BE2C (cell line): Measurements from ENCODE around the gene SBF1.

Source experiments
- DNase-seq: peaks from one replicate; pipeline ENCODE4 v3.0.0-alpha.2; 2020
- H3K27me3 ChIP-seq: fragments of 250-450 bp; sonication (Bioruptor Pico); 2 replicates; pipeline ENCODE4 v1.5.1; 2020; ENCODE audit warnings: mild to moderate bottlenecking
- H3K36me3 ChIP-seq: fragments of 250-450 bp; sonication (Bioruptor Pico); 2 replicates; pipeline ENCODE4 v1.5.1; 2020; ENCODE audit warnings: mild to moderate bottlenecking
- H3K4me1 ChIP-seq: fragments of 250-450 bp; sonication (Bioruptor Pico); 2 replicates; pipeline ENCODE4 v1.5.1; 2020
- H3K4me3 ChIP-seq: 2 replicates; pipeline ENCODE4 v1.5.1; 2011; ENCODE audit warnings: low read depth, low read length
- H3K9me3 ChIP-seq: fragments of 250-450 bp; sonication (Bioruptor Pico); 2 replicates; pipeline ENCODE4 v1.5.1; 2020
- CTCF ChIP-seq: IDR thresholded peaks from 2 replicates; pipeline ENCODE4 v1.5.1; 2012; ENCODE audit warnings: mild to moderate bottlenecking, low read depth, low read length

SBF1 gene

GRCh38 chr22:50486561-50487289, 11.9 kb upstream of the SBF1 start, which contains the start of gene MIOX:
MIOX (plus strand) TSS chr22:50486859; CDS start chr22:50486898, 39 bp downstream.
- Histone ChIP-seq H3K4me1 (peaks cover 4% of the 10 kb centered on the region), H3K4me3 (no peak within 1 kb of the TSS), H3K27me3 (peaks cover 7% of the 10 kb centered on the region), H3K9me3 (no peaks in the 10 kb centered on the region), H3K36me3 (no peaks in the 10 kb centered on the region)
- DNase-seq: peak; percentile 14
- TF ChIP-seq CTCF: no peak

- Histone ChIP-seq H3K4me1 (peaks cover 4% of the 10 kb centered on the region), H3K27me3 (peaks cover 17% of the 10 kb centered on the region), H3K36me3 (no peaks in the 10 kb centered on the region), H3K4me3 (no peak overlapping the region), H3K9me3 (no peaks in the 10 kb centered on the region)
- DNase-seq: peak; percentile 79
- peak; percentile 15; the same call in 1 of the 2 replicates for TF ChIP-seq CTCF
These were observed 10.6 kb upstream of the SBF1 start for GRCh38 chr22:50485221-50486131.

GRCh38 chr22:50483977-50484853, 9.4 kb upstream of the SBF1 start:
- peaks cover 4% of the 10 kb centered on the region for H3K4me1 ChIP-seq
- peaks cover 17% of the 10 kb centered on the region for H3K27me3 ChIP-seq
- TF ChIP-seq CTCF: no peak
- DNase-seq: no peak
- H3K9me3 ChIP-seq: no peaks in the 10 kb centered on the region
- H3K4me3 ChIP-seq: no peak overlapping the region
- H3K36me3 ChIP-seq: no peaks in the 10 kb centered on the region

- Histone ChIP-seq H3K9me3 (no peaks in the 10 kb centered on the region), H3K4me3 (no peak overlapping the region), H3K4me1 (peaks cover 4% of the 10 kb centered on the region), H3K27me3 (peaks cover 17% of the 10 kb centered on the region), H3K36me3 (no peaks in the 10 kb centered on the region)
- no peak for TF ChIP-seq CTCF
- no peak for DNase-seq
These were observed 8.7 kb upstream of the SBF1 start for GRCh38 chr22:50483556-50483955.

- TF ChIP-seq CTCF: no peak
- Histone ChIP-seq H3K9me3 (no peaks in the 10 kb centered on the region), H3K27me3 (peaks cover 17% of the 10 kb centered on the region), H3K4me1 (peaks cover 4% of the 10 kb centered on the region), H3K4me3 (no peak overlapping the region), H3K36me3 (no peaks in the 10 kb centered on the region)
- DNase-seq: no peak
These were observed 8.3 kb upstream of the SBF1 start for GRCh38 chr22:50483106-50483505.
